ENCODE data around the gene CCDC141.

The CCDC141 gene

DNA sequence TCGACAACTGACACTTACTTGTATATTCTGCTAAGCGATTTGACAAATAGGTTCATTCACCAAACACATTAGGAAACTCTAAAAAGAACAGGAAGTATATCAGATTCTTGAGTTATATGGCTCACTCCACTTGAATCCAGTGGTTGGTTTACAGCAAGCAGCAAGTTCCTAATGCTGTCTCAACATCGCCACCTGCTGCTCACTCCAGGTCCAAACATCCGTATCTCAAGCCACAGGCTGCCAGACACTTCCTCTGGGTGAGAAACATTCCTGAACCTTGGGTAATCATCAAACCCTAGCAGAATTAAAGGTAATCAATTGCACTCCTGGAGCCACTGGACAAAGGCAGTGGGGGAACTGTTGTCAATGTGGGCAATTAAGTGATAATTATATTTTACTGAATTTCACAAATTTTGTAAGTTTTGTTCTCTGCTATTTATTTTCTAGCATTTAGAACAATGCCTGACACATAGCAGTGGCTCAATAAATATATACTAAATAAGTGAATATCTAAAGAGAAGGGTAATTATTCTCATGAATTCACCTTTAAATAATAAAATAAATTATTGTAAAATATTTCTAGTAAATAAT is 135.6 kb downstream of the CCDC141 start:
- TF ChIP-seq GATA3 (IDR thresholded peaks at IDR 0.05; ENCODE audit: low read depth, low read length) (no peak), GATA2 (IDR thresholded peaks at IDR 0.05; ENCODE audit: low read depth, low read length) (no peak)

DNA sequence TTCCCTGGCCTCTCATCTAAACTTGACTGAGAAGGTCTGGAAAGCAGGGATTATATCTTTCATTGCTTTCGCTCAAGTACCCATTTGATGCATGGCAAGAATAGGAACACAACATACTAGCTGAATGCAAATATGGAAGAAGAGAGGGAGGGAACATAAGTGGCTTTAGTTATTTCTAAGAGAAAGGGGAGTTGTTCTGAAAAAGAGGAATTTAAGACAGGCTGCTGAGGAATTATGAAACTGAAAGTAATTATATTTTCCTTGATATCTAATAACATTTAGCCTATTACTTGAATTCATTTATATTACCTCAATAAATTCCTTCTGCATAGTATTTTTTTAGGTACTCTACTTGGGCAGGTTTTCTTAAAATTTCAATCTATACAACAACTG is 136.9 kb downstream of the CCDC141 start:
- no peak for TF ChIP-seq GATA3 (IDR thresholded peaks at IDR 0.05; ENCODE audit: low read depth, low read length)
- TF ChIP-seq GATA2 (IDR thresholded peaks at IDR 0.05; ENCODE audit: low read depth, low read length), result no peak

DNA sequence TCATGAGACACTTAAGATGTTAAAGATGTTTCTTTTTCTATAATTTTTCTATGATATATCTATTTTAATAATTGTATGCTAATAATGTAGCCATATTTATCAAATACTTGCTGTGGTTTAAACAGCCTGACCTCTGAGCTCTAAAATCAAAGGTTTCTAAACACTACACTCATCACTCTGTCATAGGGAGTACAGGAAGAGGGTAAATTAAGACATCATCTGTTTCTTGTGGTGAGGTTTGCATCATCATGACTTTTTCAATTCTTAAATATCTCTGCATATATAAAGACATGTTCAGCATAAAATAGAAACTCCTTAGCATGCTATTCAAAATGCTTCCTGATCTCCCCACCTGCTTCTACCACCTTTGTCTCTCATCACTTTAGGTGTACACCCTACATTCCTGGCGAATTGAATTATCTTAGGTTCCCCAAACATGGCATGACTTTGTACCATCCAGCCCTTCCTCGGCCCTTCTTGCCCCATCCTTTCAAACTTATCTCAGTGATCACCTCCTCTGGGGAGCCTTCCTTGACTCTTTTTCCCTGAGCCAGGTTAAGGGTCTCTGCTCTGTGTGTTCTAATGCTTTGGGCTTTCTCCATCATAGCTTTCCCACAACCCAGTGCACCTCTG is 137.4 kb downstream of the CCDC141 start:
- TF ChIP-seq GATA3 (IDR thresholded peaks at IDR 0.05; ENCODE audit: low read depth, low read length) (no peak), GATA2 (IDR thresholded peaks at IDR 0.05; ENCODE audit: low read depth, low read length) (no peak)

DNA sequence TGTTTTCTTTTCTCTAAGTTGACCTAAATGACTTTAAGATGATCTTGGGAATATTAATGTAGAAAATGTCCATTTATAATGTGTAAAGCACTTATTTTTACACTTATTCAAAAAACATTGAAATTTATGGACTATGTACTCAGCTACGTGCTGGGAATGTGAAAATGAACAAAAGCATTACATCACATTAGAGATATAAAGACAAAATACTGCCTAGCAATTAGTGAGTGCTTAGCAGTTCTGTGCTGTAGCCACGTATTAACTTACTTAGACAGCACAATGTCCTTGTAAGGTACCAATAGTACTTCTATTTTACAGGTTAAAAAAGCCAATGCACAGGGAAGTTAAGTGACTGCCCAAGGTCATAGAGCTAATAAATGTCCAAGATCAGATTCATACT is 138.9 kb downstream of the CCDC141 start:
- TF ChIP-seq GATA2 (IDR thresholded peaks at IDR 0.05; ENCODE audit: low read depth, low read length) (no peak), GATA3 (IDR thresholded peaks at IDR 0.05; ENCODE audit: low read depth, low read length) (no peak)

DNA sequence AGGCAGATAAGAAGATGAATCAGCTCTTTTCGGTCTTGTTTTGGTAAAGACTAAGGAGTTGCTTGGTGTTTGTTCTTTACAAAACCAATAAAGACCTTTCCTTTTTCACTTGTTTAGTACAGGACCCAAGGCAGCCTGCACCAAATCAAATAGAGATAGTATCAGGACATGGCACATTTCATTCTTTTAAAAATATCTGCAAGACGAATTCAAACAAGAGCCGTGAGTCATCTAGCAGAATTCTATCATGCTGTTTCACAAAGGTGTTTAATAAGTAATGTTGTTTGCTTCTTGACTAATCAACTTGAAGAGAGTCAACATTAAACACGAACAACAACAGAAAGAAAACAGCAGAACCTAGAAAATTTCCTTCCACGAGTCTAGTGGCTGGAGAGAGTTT is 139.9 kb downstream of the CCDC141 start:
- TF ChIP-seq GATA3 (IDR thresholded peaks at IDR 0.05; ENCODE audit: low read depth, low read length) (no peak), GATA2 (IDR thresholded peaks at IDR 0.05; ENCODE audit: low read depth, low read length) (no peak)

DNA sequence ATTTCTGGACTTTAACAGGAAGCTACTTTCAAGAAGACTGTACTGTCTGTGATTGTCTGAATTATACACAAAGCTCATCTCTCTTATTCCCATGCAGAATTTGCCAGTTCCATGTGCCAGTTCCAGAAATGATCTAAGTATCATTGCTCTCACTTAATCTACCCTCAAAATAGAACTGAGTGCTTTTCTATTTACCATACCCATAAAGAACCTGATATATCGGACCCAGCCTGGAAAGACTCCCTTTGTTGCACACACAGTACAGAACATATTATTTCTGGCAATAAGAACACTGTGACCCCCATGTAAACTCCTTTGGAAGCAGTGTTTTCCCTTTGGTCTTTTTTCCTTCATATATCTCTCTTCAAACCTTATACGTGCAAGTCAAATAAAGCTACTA is 140.4 kb downstream of the CCDC141 start:
- TF ChIP-seq GATA2 (IDR thresholded peaks at IDR 0.05; ENCODE audit: low read depth, low read length) (no peak), GATA3 (IDR thresholded peaks at IDR 0.05; ENCODE audit: low read depth, low read length) (no peak)

DNA sequence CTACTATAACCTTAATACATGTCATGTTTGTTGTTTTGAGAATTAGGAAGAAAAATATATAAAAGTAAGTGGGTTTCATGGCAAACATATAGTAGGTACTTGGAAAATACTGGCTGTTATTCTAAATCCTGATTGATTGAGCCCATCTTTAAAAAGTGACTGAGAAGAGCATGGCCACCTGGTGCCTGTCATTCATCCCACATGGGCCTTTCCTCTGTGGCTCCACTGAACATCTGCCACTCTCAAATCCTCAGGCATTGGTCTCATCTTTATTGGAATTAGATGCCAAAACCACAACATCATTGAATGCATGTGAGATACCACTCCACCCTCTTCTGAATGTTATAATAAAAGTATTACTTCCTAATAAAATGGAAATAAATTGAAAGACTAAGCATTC is 141.1 kb downstream of the CCDC141 start:
- TF ChIP-seq GATA2 (IDR thresholded peaks at IDR 0.05; ENCODE audit: low read depth, low read length) (no peak), GATA3 (IDR thresholded peaks at IDR 0.05; ENCODE audit: low read depth, low read length) (no peak)

DNA sequence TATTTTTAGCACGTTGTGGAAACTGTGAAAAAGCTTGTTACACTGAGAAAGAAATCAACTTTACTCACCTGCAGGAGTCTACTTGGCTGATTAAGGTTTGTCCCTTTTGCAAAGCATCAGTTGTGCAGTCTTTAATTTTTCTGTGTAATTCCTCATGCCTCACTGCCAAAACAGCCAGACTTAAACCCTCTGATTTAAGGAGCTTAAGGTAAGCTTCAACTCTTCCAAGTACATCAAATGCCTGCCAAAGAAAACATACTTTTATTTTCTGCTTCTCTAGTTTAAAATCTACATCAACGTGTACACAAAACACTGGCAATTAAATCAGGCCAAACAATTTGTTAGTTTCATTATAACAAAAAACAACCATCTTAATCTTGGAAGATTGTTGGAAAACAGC is 144.7 kb downstream of the CCDC141 start:
- TF ChIP-seq GATA2 (IDR thresholded peaks at IDR 0.05; ENCODE audit: low read depth, low read length) (no peak), GATA3 (IDR thresholded peaks at IDR 0.05; ENCODE audit: low read depth, low read length) (no peak)

DNA sequence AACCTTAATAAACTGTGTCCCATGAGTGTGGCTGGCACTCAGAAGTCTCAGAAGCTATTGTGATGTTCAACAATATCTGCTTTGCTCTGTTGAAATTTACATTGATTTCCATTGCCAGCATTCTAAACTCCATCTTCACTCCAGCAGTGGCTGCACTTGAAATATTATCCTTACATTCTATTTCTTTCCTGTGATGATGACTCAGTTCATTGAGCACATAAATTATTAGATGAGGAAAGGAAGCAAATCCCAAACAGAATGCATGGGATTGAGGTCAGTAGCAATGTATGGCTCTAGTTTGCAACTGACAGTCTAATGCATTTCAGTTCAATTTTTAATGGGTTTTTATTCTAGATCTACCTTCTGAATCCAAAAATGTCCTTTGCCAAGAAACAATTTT is 150.3 kb downstream of the CCDC141 start:
- no peak for TF ChIP-seq GATA3 (IDR thresholded peaks at IDR 0.05; ENCODE audit: low read depth, low read length)

DNA sequence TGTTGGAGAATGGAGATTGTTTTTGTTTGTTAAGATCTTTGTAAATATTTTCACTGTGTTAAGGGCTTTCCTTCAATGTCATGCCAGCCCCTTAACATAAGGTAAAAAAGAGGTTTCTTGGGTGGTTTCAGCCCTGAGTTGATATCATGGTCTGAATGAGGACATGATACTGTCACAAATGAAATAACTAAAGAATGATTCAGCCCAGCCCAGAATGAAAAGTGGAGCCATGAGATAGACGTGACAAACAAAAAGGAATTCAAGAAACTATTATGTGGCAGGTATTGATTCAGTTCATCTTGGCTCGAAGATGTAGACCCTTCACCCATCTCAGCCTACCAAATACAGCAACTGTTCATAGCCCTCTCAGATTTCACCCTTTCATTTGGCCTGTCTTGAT is 154.1 kb downstream of the CCDC141 start:
- TF ChIP-seq GATA2 (IDR thresholded peaks at IDR 0.05; ENCODE audit: low read depth, low read length) (no peak), GATA3 (IDR thresholded peaks at IDR 0.05; ENCODE audit: low read depth, low read length) (no peak)

DNA sequence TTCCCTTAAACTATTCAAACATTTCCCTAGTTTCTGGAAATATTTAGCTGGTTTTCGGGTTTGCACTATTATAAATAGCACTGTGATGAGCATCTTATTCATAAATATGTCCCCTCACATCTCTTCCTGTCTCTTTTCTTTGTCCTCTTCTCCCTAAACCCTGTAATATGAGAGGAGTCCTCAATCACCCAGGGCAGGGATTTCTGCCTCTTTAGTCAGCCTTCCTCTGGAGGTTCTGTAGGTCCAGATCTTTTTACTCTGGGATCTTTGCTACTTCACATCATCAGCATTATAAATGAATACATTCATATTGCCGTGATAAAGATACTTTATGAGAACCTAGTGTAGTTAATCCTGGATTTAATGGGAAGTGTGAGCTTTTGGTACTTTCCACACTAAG is 154.8 kb downstream of the CCDC141 start:
- TF ChIP-seq GATA2 (IDR thresholded peaks at IDR 0.05; ENCODE audit: low read depth, low read length) (no peak), GATA3 (IDR thresholded peaks at IDR 0.05; ENCODE audit: low read depth, low read length) (no peak)

DNA sequence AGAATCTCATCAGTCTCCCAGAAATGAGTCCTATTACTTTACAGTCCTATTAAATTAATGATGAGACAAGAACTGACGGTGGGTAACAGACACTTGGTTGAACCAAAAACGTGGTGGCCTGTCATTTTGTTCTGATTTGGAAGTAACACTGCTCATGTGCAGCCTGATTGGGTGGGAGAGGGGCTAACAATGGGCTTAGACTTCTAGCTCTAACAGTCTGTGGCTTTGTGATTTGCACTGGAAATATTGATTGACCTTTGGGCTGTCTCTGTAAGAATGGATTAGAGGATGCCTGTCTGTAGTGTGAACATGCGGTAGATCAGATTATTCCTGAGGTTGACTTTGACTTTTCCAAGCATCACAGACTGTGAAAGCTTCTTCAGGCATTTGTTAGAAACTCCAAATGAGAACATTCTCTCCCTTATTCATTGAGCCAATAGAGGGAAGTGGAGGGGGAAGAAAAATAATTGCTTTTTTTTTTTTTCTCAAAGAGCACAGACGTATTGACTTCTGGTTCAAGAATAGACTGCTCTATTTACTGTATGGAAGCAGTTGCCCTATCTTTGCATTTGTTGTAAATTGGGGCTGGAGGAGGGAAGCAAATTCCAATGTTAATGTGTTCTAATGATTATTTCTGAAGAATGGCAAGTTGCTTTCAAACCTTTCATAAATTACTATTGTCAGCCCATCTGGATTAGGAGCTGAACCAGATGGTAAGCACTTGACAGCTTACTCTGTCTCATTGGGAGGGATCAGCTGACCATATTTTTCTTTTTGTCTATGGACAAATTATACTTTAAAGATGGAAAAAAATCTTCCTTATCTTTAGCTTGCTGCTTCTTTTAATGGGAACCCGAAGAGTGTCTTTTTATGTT is 156.9 kb downstream of the CCDC141 start:
- TF ChIP-seq GATA3 (IDR thresholded peaks at IDR 0.05; ENCODE audit: low read depth, low read length) (no peak), GATA2 (IDR thresholded peaks at IDR 0.05; ENCODE audit: low read depth, low read length) (no peak)

DNA sequence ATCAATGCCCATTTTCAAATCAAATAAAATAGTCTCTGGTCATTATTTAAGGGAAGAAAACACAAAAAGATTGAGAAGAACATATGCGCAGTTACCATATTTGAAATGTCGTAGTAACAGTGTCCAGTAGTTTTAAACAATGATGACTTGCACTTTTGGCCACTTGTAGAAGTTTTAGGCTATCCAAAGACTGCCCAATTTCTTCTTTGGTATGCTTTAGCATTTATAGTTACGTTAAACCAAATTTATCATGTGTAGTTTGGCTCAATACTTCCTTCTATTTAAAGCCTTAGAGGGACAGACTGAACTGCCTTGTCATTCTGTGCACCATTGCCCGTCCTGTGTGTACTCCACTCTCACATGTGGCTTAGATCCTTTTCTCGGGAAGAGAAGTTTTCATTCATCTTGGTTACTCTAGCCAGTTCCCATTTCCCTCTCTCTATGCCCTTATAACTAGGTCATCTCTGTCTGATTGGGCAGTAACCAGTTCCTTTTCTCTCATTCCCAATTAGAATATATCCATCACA is 157.9 kb downstream of the CCDC141 start:
- TF ChIP-seq GATA3 (IDR thresholded peaks at IDR 0.05; ENCODE audit: low read depth, low read length) (no peak), GATA2 (IDR thresholded peaks at IDR 0.05; ENCODE audit: low read depth, low read length) (no peak)

DNA sequence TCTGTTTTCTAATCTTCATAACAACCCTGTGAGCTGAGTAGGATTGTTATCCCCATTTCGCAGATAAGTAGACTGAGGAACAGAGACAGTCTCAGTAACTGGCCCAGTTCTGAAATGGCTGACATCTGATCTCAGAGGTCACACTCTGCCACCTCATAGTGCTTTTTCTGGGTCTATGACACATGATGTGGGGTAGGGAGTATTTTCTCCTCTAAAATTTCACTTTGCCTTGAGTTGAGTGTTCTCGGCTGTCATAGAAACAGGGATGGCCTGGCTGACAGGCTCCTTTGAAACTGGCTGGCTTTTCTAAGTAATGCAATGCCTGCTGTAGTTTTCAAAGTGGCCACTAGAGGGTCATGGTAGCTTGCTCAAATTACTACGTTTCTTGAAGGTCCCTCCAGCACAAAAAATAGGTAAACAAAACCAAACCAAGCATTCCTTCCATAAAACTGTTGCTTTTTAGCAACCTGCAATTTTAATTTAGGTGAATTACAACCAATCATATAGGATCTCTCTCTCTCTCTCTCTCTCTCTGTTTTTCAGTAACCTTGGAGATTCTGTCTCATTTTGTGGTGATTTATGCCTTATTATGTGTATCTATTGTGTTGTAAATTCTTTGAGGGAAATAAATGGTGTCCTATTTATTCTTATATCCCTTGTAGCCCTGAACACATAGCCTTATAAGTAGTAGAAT is 158.5 kb downstream of the CCDC141 start:
- no peak for TF ChIP-seq GATA2 (IDR thresholded peaks at IDR 0.05; ENCODE audit: low read depth, low read length)
- TF ChIP-seq GATA3 (IDR thresholded peaks at IDR 0.05; ENCODE audit: low read depth, low read length), result no peak

Data from SH-SY5Y (cell line).